C4-2B (cell line): Measurements from ENCODE around the gene SAMD4B.

Experiments
- ZFX ChIP-seq: fragments of 450-650 bp; IDR thresholded peaks from 2 replicates; pipeline ENCODE4 v1.6.1; 2017
- TF ChIP-seq, protein P1 (sequence below): fragments of 450-650 bp; conservative IDR thresholded peaks from 2 replicates; pipeline ENCODE4 v1.5.1; 2017; ENCODE audit warnings: mild to moderate bottlenecking

DNA sequence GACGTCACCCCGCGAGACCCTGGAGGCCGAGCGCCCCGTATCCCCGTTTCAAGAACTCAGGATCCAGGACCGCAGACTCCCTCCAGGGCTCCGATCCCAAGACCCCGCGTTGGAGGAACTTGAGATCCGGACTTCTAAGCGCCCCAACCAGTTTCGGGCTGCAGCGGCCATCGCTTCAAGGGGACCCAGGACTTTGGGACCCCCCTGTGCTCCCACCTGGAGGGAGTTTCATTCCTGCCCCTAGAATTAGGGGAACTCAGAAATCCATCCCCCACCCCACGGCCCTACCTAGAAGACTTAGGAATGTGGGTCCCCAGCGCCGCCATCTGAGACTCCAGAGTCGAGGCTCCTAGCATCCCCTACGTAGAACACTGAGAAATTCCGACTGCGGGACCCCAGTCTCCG, 70.6 kb downstream of the SAMD4B start:
- TF ChIP-seq, protein P1, sequence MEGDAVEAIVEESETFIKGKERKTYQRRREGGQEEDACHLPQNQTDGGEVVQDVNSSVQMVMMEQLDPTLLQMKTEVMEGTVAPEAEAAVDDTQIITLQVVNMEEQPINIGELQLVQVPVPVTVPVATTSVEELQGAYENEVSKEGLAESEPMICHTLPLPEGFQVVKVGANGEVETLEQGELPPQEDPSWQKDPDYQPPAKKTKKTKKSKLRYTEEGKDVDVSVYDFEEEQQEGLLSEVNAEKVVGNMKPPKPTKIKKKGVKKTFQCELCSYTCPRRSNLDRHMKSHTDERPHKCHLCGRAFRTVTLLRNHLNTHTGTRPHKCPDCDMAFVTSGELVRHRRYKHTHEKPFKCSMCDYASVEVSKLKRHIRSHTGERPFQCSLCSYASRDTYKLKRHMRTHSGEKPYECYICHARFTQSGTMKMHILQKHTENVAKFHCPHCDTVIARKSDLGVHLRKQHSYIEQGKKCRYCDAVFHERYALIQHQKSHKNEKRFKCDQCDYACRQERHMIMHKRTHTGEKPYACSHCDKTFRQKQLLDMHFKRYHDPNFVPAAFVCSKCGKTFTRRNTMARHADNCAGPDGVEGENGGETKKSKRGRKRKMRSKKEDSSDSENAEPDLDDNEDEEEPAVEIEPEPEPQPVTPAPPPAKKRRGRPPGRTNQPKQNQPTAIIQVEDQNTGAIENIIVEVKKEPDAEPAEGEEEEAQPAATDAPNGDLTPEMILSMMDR: peak; percentile 30
- no peak for TF ChIP-seq ZFX
